HuH-7 (cell line): ENCODE measurements around the gene ZNF319.

Experiments
- DNase-seq: peaks from one replicate; pipeline ENCODE4 v3.0.0; 2011; ENCODE audit warnings: low spot score

ZNF319 gene

DNA sequence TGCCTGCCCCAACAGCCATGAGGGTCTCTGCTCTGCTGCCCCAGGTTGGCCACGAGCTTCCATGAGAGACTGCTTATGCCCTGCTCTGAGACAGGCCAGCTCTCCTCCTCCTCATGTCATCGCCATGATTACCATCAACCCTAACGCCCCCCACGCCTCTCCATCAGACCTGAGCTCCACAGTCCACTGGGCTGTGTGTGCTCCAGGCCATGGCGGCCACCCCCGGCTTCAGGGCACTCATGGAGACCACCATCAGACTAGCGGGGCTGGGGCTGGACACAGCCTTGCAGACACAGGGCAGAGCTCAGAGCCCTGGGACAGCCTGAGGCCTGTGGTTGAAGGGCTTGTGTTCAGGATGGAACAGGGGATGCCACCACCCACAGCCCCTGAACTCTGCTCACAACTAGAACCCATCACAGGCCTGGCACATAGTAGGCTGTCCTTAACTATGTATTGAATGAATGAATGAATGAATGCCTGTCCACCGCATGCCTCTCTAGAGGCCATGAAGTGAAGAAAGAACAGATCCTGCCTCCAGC, 44.1 kb downstream of the ZNF319 start:
- no peak for DNase-seq

DNA sequence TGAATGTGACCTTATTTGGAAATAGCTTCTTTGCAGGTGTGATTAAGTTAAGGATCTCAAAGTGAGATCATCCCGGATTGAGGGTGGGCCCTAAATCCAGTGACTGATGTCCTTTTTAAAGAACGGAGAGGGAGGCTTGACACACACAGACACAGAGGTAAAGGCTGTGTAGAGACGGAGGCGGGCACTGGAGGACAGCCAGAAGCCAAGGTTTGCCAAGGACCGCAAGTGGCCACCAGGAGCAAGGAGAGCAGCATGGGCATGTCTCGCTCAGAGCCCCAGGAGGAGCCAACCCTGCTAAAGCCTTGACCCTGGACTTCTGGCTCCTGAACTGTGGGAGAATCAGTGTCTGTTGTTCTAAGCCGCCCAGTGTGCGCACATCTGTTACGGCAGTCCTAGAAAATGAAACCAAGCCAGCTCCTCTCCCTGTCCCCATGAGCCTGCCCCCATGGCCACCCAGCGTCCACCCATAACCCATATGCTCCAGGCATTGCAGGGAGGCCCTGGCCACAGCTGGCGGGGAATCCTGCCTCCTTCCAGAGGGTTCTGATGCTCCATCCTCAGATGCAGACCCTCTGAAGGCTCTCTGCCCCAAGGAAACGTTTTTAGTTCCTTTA, 44.8 kb downstream of the ZNF319 start:
- no peak for DNase-seq

DNA sequence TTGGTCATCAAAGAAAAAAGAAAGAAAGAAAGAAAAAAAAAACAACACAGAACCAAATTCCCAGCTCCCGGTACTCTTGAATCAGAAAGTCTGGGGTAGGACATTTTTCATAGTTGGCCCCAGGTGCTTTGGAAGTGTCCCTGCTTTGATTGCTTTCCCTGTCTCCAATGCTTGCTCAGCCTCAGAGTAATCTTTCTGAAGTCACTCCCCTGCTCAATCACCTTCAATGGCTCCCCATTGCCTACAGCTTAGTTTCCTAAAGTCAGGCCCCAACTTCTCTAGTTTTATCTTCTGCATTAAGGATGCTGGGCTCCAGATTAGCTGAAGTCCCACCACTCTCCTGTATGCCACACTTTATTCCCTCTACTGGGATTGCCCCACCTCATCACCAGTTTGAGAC, 46.6 kb downstream of the ZNF319 start:
- no peak for DNase-seq

DNA sequence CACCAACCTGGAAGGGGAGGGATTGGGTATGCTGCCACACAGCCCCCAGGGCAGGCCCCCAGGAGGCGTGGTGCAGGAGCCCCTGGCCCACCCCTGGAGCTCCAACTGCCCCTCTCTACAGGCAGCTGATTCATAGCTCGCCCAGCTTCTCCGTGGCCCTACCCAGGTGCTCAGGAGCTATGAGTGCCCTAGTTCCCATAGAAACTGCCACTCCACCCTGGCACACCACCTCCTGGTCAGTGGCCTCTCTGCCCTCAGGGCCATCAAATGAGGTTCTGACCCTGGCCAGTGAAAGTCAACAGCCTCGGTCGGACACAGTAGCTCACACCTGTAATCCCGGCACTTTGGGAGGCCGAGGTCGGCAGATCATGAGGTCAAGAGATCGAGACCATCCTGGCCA, 47.6 kb downstream of the ZNF319 start:
- no peak for DNase-seq

DNA sequence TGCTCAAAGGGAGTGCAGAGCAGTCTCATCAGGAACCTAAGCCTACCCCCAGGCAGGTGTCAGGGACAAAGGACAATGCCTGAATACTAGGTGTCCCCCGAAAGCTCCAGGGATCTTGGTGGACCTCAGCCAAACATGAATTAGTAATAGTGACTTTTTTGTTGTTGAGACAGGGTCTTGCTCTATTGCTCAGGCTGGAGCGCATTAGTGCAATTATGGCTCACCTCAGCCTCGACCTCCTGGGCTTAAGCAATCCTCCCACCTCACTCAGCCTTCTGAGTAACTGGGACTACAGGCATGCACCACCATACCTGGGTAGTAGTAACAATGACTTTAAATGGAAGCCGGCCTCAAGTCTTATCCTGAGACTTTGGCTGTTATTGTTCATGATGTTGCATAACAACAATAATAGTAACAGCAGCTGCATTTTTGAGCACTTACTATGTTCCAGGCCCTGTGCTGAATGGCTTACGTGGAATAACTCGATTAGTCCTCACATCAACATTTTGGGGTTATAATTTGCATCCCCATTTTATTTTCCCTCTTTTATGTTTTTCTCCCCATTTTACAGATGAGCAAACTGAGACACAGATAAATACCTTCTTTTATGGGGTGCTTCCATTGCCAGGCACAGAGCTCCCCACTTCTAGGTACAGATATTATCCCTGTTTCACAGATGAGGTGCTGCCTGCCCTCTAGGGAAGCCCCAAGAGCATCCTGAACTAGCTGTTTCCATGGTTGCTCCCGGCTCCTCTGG, 49.1 kb downstream of the ZNF319 start:
- DNase-seq: no peak

DNA sequence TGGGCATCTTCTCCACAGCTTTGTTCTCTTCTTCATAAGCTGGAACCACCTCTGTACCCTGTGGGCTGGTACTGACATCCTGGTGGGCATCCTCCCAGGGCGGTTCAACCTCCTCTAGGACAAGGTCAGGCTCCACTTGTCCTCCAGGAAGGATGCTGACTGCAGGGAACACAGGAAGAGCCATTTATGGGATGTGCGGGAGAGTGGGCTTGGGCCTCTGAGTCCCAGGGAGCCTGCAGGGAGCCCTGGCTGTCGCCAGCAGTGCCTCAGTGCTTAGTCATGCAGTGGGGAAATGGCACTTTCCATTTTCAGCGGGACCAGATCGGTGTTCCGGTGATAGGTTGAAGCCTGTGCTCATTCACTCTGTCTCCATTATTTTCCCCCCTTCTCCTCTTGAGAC, 50.1 kb downstream of the ZNF319 start:
- DNase-seq: no peak

DNA sequence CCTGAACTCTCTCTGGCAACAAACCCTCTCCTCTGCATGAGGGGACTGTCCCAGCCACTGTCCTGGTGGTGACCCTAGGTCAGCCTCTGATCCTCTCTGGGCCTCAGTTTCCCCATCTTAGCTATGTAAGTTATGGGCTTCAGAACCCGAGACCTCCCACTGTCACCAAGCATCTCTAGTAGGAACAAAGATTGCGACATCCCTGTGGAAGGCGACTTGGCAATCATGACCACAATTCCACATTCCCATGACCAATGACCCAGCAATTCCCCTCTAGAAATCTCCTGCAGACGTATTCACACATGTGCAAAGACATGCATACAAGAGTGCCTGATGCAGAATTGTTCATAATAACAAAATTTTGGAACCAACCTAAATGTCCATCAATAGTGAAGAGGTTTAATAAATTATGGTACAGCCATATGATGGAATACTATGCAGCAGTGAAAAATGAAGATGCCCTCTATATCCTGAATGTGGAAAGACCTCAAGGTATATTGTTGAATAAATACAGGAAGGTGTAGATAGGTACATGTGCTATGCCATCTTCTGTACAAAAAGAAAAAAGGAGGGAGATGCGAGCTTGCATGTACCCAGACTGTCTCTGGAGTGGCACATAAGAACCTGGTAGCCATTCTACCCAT, 50.8 kb downstream of the ZNF319 start:
- DNase-seq: no peak

DNA sequence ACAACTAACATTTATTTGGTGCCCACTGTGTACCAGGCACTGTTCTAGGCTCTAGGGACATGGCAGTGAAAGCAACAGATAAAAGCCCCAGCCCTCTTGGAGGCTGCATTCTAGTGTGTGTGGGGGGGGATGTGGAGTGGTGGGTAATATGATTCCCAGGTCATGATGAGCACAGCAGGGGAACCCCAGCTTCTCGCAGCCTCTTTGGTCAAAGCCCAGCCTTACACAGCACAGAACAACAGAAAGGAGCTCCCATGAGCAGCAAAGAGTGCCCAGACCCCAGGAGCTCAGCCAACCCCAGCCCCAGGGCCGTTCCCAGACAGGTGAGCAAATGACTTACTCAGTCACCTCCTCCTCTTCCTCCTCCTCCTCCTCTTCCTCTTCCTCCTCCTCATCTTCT, 51.5 kb downstream of the ZNF319 start:
- DNase-seq: no peak

DNA sequence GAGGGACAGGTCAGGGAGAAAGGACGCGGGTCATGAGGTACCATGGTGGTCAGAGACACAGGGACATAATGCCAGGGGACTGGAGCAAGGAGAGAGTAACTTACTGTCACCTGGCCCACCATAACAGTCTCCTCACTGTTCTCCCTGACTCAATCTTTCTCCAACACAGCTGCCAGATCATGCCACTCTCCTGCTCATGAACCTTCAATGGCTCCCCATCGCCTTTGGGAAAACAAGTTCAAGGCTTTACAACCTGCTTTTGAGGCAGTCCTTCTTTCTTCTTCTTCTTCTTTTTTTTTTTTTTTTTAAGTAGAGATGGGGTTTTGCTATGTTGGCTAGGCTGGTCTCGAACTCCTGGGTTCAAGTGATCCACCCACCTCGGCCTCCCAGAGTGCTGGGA, 52.4 kb downstream of the ZNF319 start:
- DNase-seq: no peak

DNA sequence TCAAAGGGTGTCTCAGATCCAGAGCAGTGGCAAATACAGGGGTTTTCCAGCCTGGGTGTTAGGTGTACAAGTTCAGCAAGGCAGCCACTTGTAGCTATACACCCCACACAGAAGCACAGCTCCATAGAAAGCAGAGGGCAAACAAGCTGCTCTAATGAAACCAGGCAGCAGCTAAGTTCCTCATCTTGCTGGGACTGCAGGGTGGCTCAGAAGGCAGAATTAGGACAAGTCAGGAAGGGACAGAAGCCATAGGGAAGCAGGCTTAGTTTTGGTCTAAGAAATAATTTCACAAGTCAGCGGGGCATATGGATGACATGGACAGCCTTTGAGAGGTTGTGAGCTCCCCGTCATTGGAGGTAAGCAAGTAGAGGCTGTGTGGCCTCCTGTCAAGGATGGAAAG, 53.2 kb downstream of the ZNF319 start:
- DNase-seq: no peak

DNA sequence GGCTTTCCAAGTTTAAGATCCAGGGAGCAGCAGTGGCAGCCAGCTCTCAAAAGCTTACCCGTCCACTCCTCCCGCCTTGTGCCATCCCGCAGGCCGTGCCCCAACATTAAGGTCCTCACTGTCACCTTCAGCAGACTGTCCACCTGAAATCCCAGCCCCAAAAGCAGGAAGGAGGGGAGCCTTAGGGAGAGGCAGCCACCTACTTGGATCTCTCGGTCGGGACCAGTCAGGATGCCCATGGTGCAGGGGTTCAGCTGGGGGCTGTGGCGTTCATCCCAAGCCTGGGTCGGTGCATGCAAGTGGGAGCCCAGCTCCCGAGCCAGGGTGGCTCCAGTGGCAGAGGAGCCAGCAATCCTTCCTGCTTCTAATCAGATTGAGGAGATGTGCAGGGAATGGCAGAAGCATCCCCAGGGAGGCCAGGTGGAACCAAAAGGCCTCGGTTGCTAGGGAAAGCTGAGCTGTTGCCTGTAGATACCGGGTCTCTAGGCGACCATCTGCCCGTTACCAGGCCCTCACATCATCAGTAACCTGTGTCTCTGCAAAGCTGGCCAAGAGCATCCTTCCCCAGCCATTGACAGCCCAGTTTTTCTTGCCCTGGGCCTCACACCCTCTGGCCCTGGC, 54.2 kb downstream of the ZNF319 start:
- DNase-seq: no peak

DNA sequence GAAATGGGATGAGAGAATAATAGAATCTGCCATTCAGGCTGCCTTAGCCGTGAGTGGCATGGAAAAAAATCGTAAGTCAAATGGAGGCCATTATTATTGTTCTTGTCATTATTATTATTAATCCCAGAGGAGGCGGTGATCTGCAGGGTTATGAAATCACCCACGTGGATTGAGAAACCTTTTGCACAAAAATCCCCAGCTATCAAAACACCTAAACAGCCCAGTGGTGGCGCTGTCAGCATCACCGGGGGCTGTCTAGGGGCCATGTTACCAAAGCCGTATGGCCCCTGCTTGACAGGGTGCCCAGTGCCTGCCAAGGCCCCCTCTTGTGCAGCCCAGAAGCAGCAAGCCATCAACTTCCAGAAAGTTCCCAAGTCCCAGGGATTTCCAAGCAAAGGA, 54.7 kb downstream of the ZNF319 start:
- DNase-seq: peak; percentile 44

DNA sequence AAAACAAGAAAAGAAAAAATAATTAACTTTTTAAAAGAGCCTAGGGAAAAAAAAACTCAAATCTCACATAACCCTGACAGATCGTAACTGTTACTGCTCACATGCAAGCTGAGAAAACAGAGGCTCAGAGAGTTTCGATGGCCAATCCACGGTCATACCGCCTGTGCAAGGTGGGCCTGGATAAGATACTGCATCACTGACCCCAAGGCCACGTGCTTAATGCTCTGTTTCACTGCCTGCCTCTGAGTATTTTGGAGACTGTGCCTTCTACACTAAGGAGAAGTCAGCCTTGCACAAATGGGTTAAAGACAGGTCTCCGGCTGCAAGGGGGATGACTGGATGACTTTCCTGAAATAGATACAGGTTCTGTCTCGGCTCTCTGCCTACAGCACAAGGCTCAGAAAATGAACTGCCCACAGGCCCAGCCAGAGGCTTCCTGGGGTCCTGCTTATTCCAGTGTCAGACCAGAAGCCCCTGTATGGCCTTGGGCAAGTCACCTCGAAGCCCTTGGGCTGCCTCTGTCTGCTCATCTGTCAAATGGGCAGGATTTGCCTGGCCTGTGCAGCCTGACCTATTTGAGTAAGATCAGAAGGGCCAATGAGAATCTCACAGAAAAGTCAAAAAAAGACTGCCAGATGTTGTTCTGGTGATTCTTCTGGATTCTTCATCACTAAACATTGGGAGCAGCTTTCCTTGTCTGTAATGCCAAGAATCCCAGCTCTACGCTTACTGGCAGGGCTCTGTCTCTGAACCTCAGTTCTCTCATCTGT, 55.3 kb downstream of the ZNF319 start:
- DNase-seq: no peak
